ENCODE measurements around the gene RPP21. TPM values are rescaled to one million over a fixed set of nuclear protein-coding genes. Genes with fewer than 3 reads are reported as not detected.

Gene RPP21
- total RNA-seq, 1 donor from 2014 or later = 22.1 TPM

GRCh38 chr6:30327232-30327746 lies 17.7 kb upstream of the RPP21 start:
- DNase-seq (ENCODE audit: low spot score) = peak; percentile 89
- intact Hi-C loops (cut with DNase I) = loop anchor here (5.0 kb wide), 1 partner anchor 115 kb away; the partner anchor contains the start of gene TRIM26

GRCh38 chr6:30328397-30328796 lies 16.6 kb upstream of the RPP21 start:
- intact Hi-C loops (cut with DNase I) = loop anchor here (5.0 kb wide), 1 partner anchor 116 kb away; the partner anchor contains the start of gene TRIM26
- no peak for DNase-seq (ENCODE audit: low spot score)

- peak; percentile 94 for DNase-seq (ENCODE audit: low spot score)
Observed at GRCh38 chr6:30329331-30329730, 15.6 kb upstream of the RPP21 start.

GRCh38 chr6:30331981-30332380 lies 13.0 kb upstream of the RPP21 start:
- no peak for DNase-seq (ENCODE audit: low spot score)
- intact Hi-C loops (cut with DNase I) = no loop called here

More at GRCh38 chr6:30329331-30329730, 15.6 kb upstream of the RPP21 start:
- intact Hi-C loops (cut with DNase I) = loop anchor here (5.0 kb wide), 1 partner anchor 117 kb away; the partner anchor contains the start of gene TRIM26

- intact Hi-C loops (cut with DNase I) = no loop called here
- no peak for DNase-seq (ENCODE audit: low spot score)
Observed at GRCh38 chr6:30334075-30334783, 10.7 kb upstream of the RPP21 start.

- no peak for DNase-seq (ENCODE audit: low spot score)
- intact Hi-C loops (cut with DNase I) = no loop called here
Observed at GRCh38 chr6:30340589-30341054, 4.3 kb upstream of the RPP21 start.

- no peak for DNase-seq (ENCODE audit: low spot score)
- intact Hi-C loops (cut with DNase I) = no loop called here
Observed at GRCh38 chr6:30341218-30341617, 3.7 kb upstream of the RPP21 start.

GRCh38 chr6:30341728-30342127 lies 3.2 kb upstream of the RPP21 start:
- intact Hi-C loops (cut with DNase I) = no loop called here
- DNase-seq (ENCODE audit: low spot score) = no peak

GRCh38 chr6:30344191-30344867 lies 627 bp upstream of the RPP21 start:
- intact Hi-C loops (cut with DNase I) = no loop called here
- no peak for DNase-seq (ENCODE audit: low spot score)

GRCh38 chr6:30345852-30346251 lies 896 bp downstream of the RPP21 start:
- no peak for DNase-seq (ENCODE audit: low spot score)
- intact Hi-C loops (cut with DNase I) = no loop called here

- intact Hi-C loops (cut with DNase I) = no loop called here
- no peak for DNase-seq (ENCODE audit: low spot score)
Observed at GRCh38 chr6:30348957-30349356, 4.0 kb downstream of the RPP21 start.

- intact Hi-C loops (cut with DNase I) = no loop called here
- DNase-seq (ENCODE audit: low spot score) = no peak
Observed at GRCh38 chr6:30349421-30350177, 4.6 kb downstream of the RPP21 start.

GRCh38 chr6:30350524-30350923 lies 5.6 kb downstream of the RPP21 start:
- intact Hi-C loops (cut with DNase I) = no loop called here
- DNase-seq (ENCODE audit: low spot score) = no peak

- intact Hi-C loops (cut with DNase I) = no loop called here
- DNase-seq (ENCODE audit: low spot score) = no peak
Observed at GRCh38 chr6:30352550-30352949, 7.6 kb downstream of the RPP21 start.

- DNase-seq (ENCODE audit: low spot score) = no peak
- intact Hi-C loops (cut with DNase I) = loop anchor here (5.0 kb wide), 1 partner anchor 42 kb away; no protein-coding TSS in a partner anchor
Observed at GRCh38 chr6:30355281-30355680, 10.3 kb downstream of the RPP21 start.

- no peak for DNase-seq (ENCODE audit: low spot score)
- intact Hi-C loops (cut with DNase I) = loop anchor here (5.0 kb wide), 1 partner anchor 41 kb away; no protein-coding TSS in a partner anchor
Observed at GRCh38 chr6:30356536-30356935, 11.6 kb downstream of the RPP21 start.

- no peak for DNase-seq (ENCODE audit: low spot score)
- intact Hi-C loops (cut with DNase I) = loop anchor here (5.0 kb wide), 1 partner anchor 39 kb away; no protein-coding TSS in a partner anchor
Observed at GRCh38 chr6:30357678-30358540, 13.0 kb downstream of the RPP21 start.

GRCh38 chr6:30359276-30359675 lies 14.3 kb downstream of the RPP21 start:
- intact Hi-C loops (cut with DNase I) = loop anchor here (5.0 kb wide), 1 partner anchor 38 kb away; no protein-coding TSS in a partner anchor

GRCh38 chr6:30360139-30360538 lies 15.2 kb downstream of the RPP21 start:
- DNase-seq (ENCODE audit: low spot score) = no peak
- intact Hi-C loops (cut with DNase I) = no loop called here

More at GRCh38 chr6:30359276-30359675, 14.3 kb downstream of the RPP21 start:
- DNase-seq (ENCODE audit: low spot score) = no peak

All from cardiac septum (tissue), 1 donor.